ENCODE measurements around the gene SHF.

- TF ChIP-seq CTCF (IDR thresholded peaks at IDR 0.05) (peak in 1 of 6 experiments; percentile 4), POLR2AphosphoS5 (IDR thresholded peaks at IDR 0.05) (no peak), POLR2A (IDR thresholded peaks at IDR 0.05) (no peak), EP300 (IDR thresholded peaks at IDR 0.05) (no peak)
Measured at GRCh38 chr15:45167631-45168205, 20.0 kb downstream of the SHF start.
